ENCODE results near the gene CCDC192.

DNA sequence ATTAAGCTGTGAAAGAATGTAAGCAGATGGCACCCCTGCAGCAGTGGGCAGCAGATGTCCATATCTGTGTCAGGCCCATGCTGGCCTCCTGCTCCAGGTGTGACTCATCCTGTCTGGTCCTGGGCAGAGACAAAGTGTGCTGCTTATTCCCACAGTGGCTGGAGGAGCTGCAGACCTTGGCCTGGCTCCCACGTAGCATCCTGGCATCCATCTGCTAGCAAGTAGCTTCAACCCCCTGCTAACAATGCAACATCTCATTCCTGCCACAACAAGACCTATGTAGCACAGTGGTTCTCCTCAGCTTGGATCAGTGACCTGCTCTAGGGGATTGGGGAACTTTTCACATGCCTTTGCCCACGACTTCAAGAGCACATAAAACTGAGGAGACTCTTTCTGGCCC, 254.0 kb downstream of the CCDC192 start:
- no peak for TF ChIP-seq POLR2A (IDR thresholded peaks at IDR 0.05)
- TF ChIP-seq, protein P1, sequence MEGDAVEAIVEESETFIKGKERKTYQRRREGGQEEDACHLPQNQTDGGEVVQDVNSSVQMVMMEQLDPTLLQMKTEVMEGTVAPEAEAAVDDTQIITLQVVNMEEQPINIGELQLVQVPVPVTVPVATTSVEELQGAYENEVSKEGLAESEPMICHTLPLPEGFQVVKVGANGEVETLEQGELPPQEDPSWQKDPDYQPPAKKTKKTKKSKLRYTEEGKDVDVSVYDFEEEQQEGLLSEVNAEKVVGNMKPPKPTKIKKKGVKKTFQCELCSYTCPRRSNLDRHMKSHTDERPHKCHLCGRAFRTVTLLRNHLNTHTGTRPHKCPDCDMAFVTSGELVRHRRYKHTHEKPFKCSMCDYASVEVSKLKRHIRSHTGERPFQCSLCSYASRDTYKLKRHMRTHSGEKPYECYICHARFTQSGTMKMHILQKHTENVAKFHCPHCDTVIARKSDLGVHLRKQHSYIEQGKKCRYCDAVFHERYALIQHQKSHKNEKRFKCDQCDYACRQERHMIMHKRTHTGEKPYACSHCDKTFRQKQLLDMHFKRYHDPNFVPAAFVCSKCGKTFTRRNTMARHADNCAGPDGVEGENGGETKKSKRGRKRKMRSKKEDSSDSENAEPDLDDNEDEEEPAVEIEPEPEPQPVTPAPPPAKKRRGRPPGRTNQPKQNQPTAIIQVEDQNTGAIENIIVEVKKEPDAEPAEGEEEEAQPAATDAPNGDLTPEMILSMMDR (IDR thresholded peaks at IDR 0.05), result no peak

Data from ovary (tissue), 3 donors.